Right lobe of liver (tissue), 6 donors: Measurements from ENCODE around the gene MUC6. TPM values are rescaled to one million over a fixed set of nuclear protein-coding genes. Genes with fewer than 3 reads are reported as not detected.

Source experiments
- ATAC-seq, 4 donors: fragments of 200-7000 bp; cut with Tn5 transposase; one replicate each; pipeline ENCODE4 v1.9.1; 2020; ENCODE audit warnings: mild to moderate bottlenecking in 4 of 4, moderate library complexity in 4 of 4
- DNase-seq, 3 donors: peaks; one replicate each; pipeline ENCODE4 v3.0.0-alpha.2; 2020
- H3K27ac ChIP-seq, 3 donors: fragments of 200-600 bp; one replicate each; pipeline ENCODE4 v1.8.0; 2022
- H3K27me3 ChIP-seq, 2 donors: fragments of 200-600 bp; one replicate each; pipeline ENCODE4 v1.8.0; 2022
- H3K36me3 ChIP-seq, 4 donors: fragments of 200-600 bp; sonication (generic) in 1 of 4; one replicate each; pipeline versions ENCODE4 v1.5.1 to v1.8.0; 2017 to 2022; ENCODE audit warnings: control low read depth in 1 of 4
- H3K4me1 ChIP-seq, 4 donors: fragments of 200-600 bp; sonication (generic) in 1 of 4; one replicate each; pipeline versions ENCODE4 v1.5.1 to v1.8.0; 2017 to 2022; ENCODE audit warnings: control low read depth in 1 of 4
- H3K4me3 ChIP-seq, 3 donors: fragments of 200-600 bp; one replicate each; pipeline ENCODE4 v1.8.0; 2022
- H3K9me3 ChIP-seq, 4 donors: fragments of 200-600 bp; sonication (generic) in 1 of 4; one replicate each; pipeline versions ENCODE4 v1.5.1 to v1.8.0; 2017 to 2022; ENCODE audit warnings: control low read depth in 1 of 4
- POLR2A ChIP-seq: fragments of 450-650 bp; IDR thresholded peaks from one replicate; pipeline ENCODE4 v1.6.1; 2017; ENCODE audit warnings: antibody characterized with exemption, mild to moderate bottlenecking
- WGBS: methylation state at CpG from one replicate; pipeline ENCODE4 v1.1.6; 2018; ENCODE audit warnings: low coverage, low lambda C conversion rate; ENCODE audit not compliant: insufficient coverage; ENCODE audit errors: missing lambda C conversion rate; 5-methylcytosine and 5-hydroxymethylcytosine counted together
- intact Hi-C, 2 donors: fragments of 100-400 bp; cut with DNase I; formaldehyde crosslinking; loops; one replicate each; pipeline versions ENCODE4 v1.11.2 to v1.14.1; 2022
- total RNA-seq, 6 experiments: library from RNA; depleted of rRNA in 2 of 6; stranded (reverse); fragments of >200 nt in 2 of 6; fragmentation: NEBNext Ultra II Directional in 3 of 6; extraction: Animal tissue kit (Norgen Biotek cat#: 25700) in 3 of 6; gene quantifications; one replicate each; pipeline versions ENCODE4 v1.1.0 to v1.2.4, GENCODE V29; 2016 to 2023
- TF ChIP-seq, protein P1 (sequence below), 4 donors: fragments of 200-600 bp in 3 of 4; fragments of 450-650 bp in 1 of 4; IDR thresholded peaks; one replicate each; pipeline versions ENCODE4 v1.5.1 to v1.8.0; 2016 to 2022; ENCODE audit warnings: antibody characterized with exemption in 4 of 4, mild to moderate bottlenecking in 2 of 4
- donor health status: DM: no; HTN: yes; CAD: no.
- donor health status: DM: no; HTN: no; CAD: no.
- donor health status: DM: no; HTN: no; CAD: no.
- donor health status: DM: no; HTN: yes; CAD: no.
- donor health status: DM: no; HTN: yes; CAD: no.

Gene MUC6
- total RNA-seq, 6 experiments from 2014 or later = 0.31 to 2.1 (median 0.72) TPM

DNA sequence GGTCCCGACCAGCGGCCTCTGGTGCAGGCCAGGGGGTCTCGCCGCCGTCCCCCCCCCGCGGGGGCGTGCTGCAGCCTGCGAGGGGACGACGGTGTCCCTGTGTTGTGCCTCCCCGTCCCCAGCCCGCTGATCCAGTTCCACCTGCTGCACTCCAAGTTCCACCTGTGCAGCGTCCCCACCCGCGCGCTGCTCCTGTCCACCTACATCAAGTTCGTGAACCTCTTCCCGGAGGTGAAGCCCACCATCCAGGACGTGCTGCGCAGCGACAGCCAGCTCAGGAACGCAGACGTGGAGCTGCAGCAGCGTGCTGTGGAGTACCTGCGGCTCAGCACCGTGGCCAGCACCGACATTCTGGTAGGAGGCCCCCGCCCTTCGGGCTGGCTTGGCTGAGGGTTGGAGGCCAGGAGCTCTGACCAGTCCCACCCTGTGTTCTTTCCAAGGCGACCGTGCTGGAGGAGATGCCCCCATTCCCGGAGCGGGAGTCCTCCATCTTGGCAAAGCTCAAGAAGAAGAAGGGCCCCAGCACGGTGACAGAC, 42.8 kb downstream of the MUC6 start:
- Histone ChIP-seq H3K27me3 (no peaks in the 10 kb centered on the region), H3K4me3 (no peak overlapping the region), H3K27ac (no peak overlapping the region), H3K4me1 (no peaks in the 10 kb centered on the region), H3K36me3 (peaks cover 0 to 50% (median 26%) of the 10 kb centered on the region in 4 donors), H3K9me3 (no peaks in the 10 kb centered on the region)
- intact Hi-C loops = no loop called here
- TF ChIP-seq POLR2A = no peak
- TF ChIP-seq, protein P1, sequence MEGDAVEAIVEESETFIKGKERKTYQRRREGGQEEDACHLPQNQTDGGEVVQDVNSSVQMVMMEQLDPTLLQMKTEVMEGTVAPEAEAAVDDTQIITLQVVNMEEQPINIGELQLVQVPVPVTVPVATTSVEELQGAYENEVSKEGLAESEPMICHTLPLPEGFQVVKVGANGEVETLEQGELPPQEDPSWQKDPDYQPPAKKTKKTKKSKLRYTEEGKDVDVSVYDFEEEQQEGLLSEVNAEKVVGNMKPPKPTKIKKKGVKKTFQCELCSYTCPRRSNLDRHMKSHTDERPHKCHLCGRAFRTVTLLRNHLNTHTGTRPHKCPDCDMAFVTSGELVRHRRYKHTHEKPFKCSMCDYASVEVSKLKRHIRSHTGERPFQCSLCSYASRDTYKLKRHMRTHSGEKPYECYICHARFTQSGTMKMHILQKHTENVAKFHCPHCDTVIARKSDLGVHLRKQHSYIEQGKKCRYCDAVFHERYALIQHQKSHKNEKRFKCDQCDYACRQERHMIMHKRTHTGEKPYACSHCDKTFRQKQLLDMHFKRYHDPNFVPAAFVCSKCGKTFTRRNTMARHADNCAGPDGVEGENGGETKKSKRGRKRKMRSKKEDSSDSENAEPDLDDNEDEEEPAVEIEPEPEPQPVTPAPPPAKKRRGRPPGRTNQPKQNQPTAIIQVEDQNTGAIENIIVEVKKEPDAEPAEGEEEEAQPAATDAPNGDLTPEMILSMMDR (IDR thresholded peaks at IDR 0.05) = no peak
- WGBS = 100% methylated on average over 2 of the region's 35 CpGs
- no peak for DNase-seq
- ATAC-seq = no peak

DNA sequence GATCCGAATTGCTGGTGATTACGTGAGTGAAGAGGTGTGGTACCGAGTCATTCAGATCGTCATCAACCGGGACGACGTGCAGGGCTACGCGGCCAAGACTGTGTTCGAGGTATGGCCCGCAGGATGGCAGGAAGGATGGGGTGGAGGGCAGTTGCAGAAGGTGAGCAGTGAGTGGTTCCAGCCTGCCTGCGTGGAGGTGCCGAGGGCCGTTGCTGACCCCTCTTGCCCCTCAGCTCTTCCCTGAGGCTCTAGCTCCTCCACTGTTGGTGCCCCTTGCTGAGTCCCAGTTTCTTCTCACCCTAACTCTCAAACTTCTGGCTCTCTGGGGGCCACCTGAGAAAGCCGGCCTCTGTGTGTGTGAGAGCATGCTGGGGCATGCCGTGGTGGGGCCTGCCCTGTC, 43.9 kb downstream of the MUC6 start:
- no peak for TF ChIP-seq POLR2A
- TF ChIP-seq, protein P1 (IDR thresholded peaks at IDR 0.05) = no peak
- no peak overlapping the region for H3K4me3 ChIP-seq
- H3K27ac ChIP-seq = no peak overlapping the region
- H3K4me1 ChIP-seq = no peaks in the 10 kb centered on the region
- H3K9me3 ChIP-seq = no peaks in the 10 kb centered on the region
- WGBS = 89% methylated on average over 13 of the region's 16 CpGs
- intact Hi-C loops = no loop called here
- ATAC-seq = no peak
- H3K27me3 ChIP-seq = no peaks in the 10 kb centered on the region
- peaks cover 0 to 61% (median 33%) of the 10 kb centered on the region in 4 donors for H3K36me3 ChIP-seq
- DNase-seq = no peak

DNA sequence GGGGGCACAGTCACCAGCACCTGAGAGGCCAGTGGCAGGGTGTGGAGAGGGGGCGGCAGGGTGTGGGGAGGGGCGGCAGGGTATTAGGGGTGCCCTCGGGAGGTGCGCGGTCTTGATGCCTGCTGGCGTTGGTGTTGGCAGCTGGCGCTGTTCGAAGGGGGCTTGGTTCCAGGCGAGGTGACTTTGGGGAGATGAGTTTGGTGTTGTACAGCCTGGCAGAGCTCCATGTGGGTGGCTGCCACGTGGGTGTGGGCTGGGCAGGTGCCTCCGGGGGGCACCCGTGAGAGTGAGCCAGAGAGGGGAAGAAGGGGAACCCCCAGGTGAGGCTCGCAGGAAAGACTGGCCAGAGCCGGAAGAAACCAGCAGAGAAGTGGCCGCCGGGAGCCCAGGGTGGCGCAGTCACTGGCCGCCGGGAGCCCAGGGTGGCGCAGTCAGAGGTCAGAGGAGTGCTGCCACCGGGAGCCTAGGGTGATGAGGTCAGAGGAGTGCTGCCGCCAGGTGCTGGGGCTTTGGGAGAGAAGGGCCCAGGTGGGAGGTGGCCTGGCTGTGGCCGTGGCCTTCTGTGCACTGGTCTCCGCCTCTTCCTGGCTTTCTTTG, 44.7 kb downstream of the MUC6 start:
- intact Hi-C loops = no loop called here
- Histone ChIP-seq H3K36me3 (peaks cover 0 to 67% (median 37%) of the 10 kb centered on the region in 4 donors), H3K9me3 (no peaks in the 10 kb centered on the region), H3K27ac (no peak overlapping the region), H3K4me1 (no peaks in the 10 kb centered on the region), H3K4me3 (no peak overlapping the region), H3K27me3 (no peaks in the 10 kb centered on the region)
- WGBS = 74% methylated on average over 12 of the region's 24 CpGs
- ATAC-seq (no peak), DNase-seq (no peak)
- TF ChIP-seq POLR2A = no peak
- TF ChIP-seq, protein P1 (IDR thresholded peaks at IDR 0.05) = no peak

DNA sequence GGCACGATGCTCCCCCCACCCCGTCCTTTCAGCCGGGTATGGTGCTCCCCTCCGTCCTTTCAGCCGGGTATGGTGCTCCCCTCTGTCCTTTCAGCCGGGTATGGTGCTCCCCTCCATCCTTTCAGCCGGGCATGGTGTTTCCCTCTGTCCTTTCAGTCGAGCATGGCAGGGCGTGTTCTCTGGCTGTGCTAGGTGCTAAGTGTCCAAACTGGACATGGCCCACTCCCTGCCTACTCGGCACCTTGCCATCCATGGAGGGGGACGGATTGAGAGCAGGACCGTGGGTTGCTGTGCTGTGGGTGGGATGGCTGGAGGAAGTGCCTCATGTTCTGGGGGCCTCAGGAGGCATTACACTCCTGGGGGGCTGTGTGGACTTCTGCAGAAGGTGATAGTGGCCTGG, 45.5 kb downstream of the MUC6 start:
- Histone ChIP-seq H3K36me3 (peaks cover 0 to 70% (median 39%) of the 10 kb centered on the region in 4 donors), H3K4me3 (no peak overlapping the region), H3K9me3 (no peaks in the 10 kb centered on the region), H3K27me3 (no peaks in the 10 kb centered on the region), H3K27ac (no peak overlapping the region), H3K4me1 (no peaks in the 10 kb centered on the region)
- intact Hi-C loops = no loop called here
- DNase-seq = no peak
- 84% methylated on average over 9 of the region's 12 CpGs for WGBS
- ATAC-seq = no peak
- TF ChIP-seq POLR2A = no peak
- TF ChIP-seq, protein P1 (IDR thresholded peaks at IDR 0.05) = no peak
